ENCODE data around the gene BCL2L14.

DNA sequence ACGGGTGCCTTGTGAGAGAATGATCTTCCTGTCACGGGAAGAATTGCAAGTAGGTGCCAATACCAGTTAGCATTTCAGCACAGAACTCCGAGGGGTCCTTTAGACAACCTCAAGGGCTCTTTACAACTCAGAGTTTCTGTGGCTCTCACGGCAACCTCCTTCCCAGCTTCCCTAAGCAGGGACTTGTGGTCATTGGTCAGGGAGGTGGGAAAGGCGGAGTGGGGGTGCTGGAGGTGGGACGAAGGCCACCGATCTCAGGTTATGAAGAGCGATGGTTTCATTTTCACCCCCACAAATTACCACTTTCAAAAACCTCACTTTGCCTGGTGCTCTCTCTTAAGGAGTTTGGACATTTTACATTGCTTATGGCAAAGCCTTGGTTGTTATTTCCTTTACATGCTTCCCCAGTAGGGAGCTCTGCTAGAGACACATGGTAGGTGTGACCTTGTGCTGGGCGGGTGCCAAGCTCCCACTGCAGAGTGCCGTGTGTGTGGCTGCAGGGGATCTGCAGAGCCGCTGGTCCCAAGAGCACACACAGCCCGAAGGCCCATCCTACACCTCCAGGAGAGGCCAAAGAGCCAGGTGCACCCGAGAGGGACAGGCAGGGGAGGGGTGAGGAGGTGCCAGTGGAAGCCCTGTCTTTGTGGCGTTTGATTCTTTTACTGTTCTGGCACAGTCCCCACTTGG is 21.4 kb downstream of the BCL2L14 start:
- TF ChIP-seq POLR2A (IDR thresholded peaks at IDR 0.05; ENCODE audit: low read depth, low read length) = no peak
- TF ChIP-seq POLR2AphosphoS5 (IDR thresholded peaks at IDR 0.05; ENCODE audit: low read depth, low read length) = no peak
- no peak for TF ChIP-seq TAF1 (IDR thresholded peaks at IDR 0.05; ENCODE audit: borderline replicate concordance, low read depth, low read length)

Data from GM12892 (cell line).